ENCODE data around the gene GBF1. TPM values are rescaled to one million over a fixed set of nuclear protein-coding genes. Genes with fewer than 3 reads are reported as not detected.
"Not testable (repeated sequence)": the region's sequence is repeated elsewhere in the genome, so short reads cannot be mapped to it uniquely, and the experiment has no call there.

The GBF1 gene
- total and polyA plus RNA-seq, 2 donors from 2014 or later, result 14.4 to 53.3 TPM

DNA sequence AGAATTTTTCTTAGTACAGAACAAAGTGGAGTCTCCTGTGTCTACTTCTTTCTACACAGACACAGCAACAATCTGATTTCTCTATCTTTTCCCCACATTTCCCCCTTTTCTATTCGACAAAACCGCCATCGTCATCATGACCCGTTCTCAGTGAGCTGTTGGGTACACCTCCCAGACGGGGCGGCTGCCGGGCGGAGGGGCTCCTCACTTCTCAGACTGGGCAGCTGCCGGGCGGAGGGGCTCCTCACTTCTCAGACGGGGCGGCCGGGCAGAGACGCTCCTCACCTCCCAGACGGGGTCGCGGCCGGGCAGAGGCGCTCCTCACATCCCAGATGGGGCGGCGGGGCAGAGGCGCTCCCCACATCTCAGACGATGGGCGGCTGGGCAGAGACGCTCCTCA, 56.0 kb downstream of the GBF1 start:
- H3K9me3 ChIP-seq (ENCODE audit: control insufficient read depth in 2 of 3, insufficient read depth in 1 of 3, low read length in 3 of 3); H3K9ac ChIP-seq (ENCODE audit: low read length in 3 of 3); DNase-seq; H3K27me3 ChIP-seq (ENCODE audit: control insufficient read depth, insufficient read depth, low read length); H3K4me3 ChIP-seq (ENCODE audit: low read length in 3 of 3); H3K36me3 ChIP-seq (ENCODE audit: control insufficient read depth in 2 of 3, insufficient read depth in 3 of 3, low read length in 3 of 3); H3K27ac ChIP-seq (ENCODE audit: low read depth in 2 of 2, low read length in 2 of 2); H3K4me1 ChIP-seq (ENCODE audit: control insufficient read depth in 2 of 3, insufficient read depth in 2 of 3, low read depth in 1 of 3, low read length in 3 of 3); FAIRE-seq; intact Hi-C loops (cut with DNase I): not testable (repeated sequence)

DNA sequence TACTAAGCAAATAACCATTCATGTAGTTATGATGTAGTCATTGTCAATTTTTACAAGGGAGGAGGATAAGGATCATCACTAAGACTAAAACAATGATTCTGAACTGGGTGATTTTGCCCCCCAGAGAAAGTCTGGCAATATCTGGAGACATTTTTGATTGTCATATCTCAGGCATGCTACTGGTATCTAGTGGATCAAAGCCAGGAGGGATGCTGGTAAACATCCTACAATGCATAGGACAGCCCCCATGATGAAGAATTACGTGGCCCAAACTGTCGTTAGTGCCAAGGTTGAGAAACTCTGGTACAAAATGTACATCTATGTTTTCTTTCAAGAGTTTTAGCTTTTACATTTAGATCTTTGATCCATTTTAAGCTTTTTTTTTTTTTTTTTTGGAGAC, 57.3 kb downstream of the GBF1 start:
- Histone ChIP-seq H3K9ac (ENCODE audit: low read length in 3 of 3) (no peak overlapping the region), H3K4me3 (ENCODE audit: low read length in 3 of 3) (no peak overlapping the region), H3K27ac (ENCODE audit: low read depth in 2 of 2, low read length in 2 of 2) (no peak overlapping the region), H3K9me3 (ENCODE audit: control insufficient read depth in 2 of 3, insufficient read depth in 1 of 3, low read length in 3 of 3) (no peaks in the 10 kb centered on the region), H3K27me3 (ENCODE audit: control insufficient read depth, insufficient read depth, low read length) (no peaks in the 10 kb centered on the region), H3K36me3 (ENCODE audit: control insufficient read depth in 2 of 3, insufficient read depth in 3 of 3, low read length in 3 of 3) (no peaks in the 10 kb centered on the region), H3K4me1 (ENCODE audit: control insufficient read depth in 2 of 3, insufficient read depth in 2 of 3, low read depth in 1 of 3, low read length in 3 of 3) (peaks cover 0 to 10% (median 3%) of the 10 kb centered on the region in 3 donors)
- FAIRE-seq (no peak), DNase-seq (no peak)
- TF ChIP-seq, protein P1, sequence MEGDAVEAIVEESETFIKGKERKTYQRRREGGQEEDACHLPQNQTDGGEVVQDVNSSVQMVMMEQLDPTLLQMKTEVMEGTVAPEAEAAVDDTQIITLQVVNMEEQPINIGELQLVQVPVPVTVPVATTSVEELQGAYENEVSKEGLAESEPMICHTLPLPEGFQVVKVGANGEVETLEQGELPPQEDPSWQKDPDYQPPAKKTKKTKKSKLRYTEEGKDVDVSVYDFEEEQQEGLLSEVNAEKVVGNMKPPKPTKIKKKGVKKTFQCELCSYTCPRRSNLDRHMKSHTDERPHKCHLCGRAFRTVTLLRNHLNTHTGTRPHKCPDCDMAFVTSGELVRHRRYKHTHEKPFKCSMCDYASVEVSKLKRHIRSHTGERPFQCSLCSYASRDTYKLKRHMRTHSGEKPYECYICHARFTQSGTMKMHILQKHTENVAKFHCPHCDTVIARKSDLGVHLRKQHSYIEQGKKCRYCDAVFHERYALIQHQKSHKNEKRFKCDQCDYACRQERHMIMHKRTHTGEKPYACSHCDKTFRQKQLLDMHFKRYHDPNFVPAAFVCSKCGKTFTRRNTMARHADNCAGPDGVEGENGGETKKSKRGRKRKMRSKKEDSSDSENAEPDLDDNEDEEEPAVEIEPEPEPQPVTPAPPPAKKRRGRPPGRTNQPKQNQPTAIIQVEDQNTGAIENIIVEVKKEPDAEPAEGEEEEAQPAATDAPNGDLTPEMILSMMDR (IDR thresholded peaks at IDR 0.05; ENCODE audit: borderline replicate concordance, extremely low read depth, insufficient read depth), result no peak
- intact Hi-C loops (cut with DNase I), result no loop called here

DNA sequence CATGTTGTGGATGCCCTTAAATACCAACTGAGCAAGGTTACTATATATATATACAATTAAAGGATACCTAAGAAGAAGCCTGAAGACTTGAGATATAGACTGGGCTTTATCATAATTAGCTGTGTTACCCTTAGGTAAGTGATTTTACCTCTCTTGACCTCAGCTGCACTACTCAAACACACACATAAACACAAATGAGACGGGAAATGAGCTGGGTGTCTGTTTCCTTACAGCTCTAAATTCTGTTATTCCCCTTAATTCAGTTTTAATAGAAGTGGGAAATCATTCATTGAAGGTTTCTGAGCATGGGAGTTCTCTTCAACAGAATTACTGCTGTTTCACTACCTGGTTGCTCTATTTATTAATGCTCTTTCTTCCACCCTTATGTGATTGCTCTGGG, 60.7 kb downstream of the GBF1 start:
- TF ChIP-seq, protein P1 (IDR thresholded peaks at IDR 0.05; ENCODE audit: borderline replicate concordance, extremely low read depth, insufficient read depth), result no peak
- Histone ChIP-seq H3K9me3 (ENCODE audit: control insufficient read depth in 2 of 3, insufficient read depth in 1 of 3, low read length in 3 of 3) (no peaks in the 10 kb centered on the region), H3K36me3 (ENCODE audit: control insufficient read depth in 2 of 3, insufficient read depth in 3 of 3, low read length in 3 of 3) (no peaks in the 10 kb centered on the region), H3K4me3 (ENCODE audit: low read length in 3 of 3) (no peak overlapping the region), H3K4me1 (ENCODE audit: control insufficient read depth in 2 of 3, insufficient read depth in 2 of 3, low read depth in 1 of 3, low read length in 3 of 3) (peaks cover 4 to 20% (median 12%) of the 10 kb centered on the region in 3 donors), H3K27ac (ENCODE audit: low read depth in 2 of 2, low read length in 2 of 2) (no peak overlapping the region), H3K27me3 (ENCODE audit: control insufficient read depth, insufficient read depth, low read length) (no peaks in the 10 kb centered on the region), H3K9ac (ENCODE audit: low read length in 3 of 3) (no peak overlapping the region)
- FAIRE-seq (no peak), DNase-seq (no peak)
- intact Hi-C loops (cut with DNase I), result no loop called here

DNA sequence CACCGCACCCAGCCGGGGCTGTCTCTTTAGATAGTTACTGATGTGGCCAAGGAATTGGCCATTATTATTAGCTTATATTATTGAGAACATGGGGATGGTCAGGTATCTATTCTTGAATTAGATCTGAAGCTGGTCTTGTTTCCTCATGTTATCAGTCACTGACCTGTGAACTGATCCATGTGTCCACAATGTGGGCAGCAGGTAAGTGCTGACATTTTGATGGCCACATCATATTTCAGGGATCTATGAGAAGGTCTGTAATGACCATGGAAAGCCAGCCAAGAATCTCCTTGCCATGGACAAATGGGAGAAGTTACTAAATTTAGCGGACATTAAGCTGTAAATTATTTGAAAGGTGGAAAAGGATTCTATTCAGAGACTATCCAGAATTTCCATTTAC, 61.4 kb downstream of the GBF1 start:
- no peak overlapping the region for H3K4me3 ChIP-seq (ENCODE audit: low read length in 3 of 3)
- H3K9me3 ChIP-seq (ENCODE audit: control insufficient read depth in 2 of 3, insufficient read depth in 1 of 3, low read length in 3 of 3), result no peaks in the 10 kb centered on the region
- TF ChIP-seq, protein P1 (IDR thresholded peaks at IDR 0.05; ENCODE audit: borderline replicate concordance, extremely low read depth, insufficient read depth), result no peak
- FAIRE-seq (no peak), DNase-seq (no peak)
- no peaks in the 10 kb centered on the region for H3K36me3 ChIP-seq (ENCODE audit: control insufficient read depth in 2 of 3, insufficient read depth in 3 of 3, low read length in 3 of 3)
- H3K9ac ChIP-seq (ENCODE audit: low read length in 3 of 3), result no peak overlapping the region
- no peaks in the 10 kb centered on the region for H3K27me3 ChIP-seq (ENCODE audit: control insufficient read depth, insufficient read depth, low read length)
- intact Hi-C loops (cut with DNase I), result no loop called here
- peaks cover 8 to 24% (median 17%) of the 10 kb centered on the region in 3 donors for H3K4me1 ChIP-seq (ENCODE audit: control insufficient read depth in 2 of 3, insufficient read depth in 2 of 3, low read depth in 1 of 3, low read length in 3 of 3)
- no peak overlapping the region for H3K27ac ChIP-seq (ENCODE audit: low read depth in 2 of 2, low read length in 2 of 2)

DNA sequence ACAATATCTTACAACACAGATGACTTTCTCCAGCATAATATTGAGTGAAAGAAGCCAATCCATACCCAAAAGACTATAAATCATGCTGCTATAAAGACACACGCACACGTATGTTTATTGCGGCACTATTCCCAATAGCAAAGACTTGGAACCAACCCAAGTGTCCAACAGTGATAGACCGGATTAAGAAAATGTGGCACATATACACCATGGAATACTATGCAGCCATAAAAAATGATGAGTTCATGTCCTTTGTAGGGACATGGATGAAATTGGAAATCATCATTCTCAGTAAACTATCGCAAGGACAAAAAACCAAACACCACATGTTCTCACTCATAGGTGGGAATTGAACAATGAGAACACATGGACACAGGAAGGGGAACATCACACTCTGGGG, 63.0 kb downstream of the GBF1 start:
- intact Hi-C loops (cut with DNase I); FAIRE-seq; H3K4me3 ChIP-seq (ENCODE audit: low read length in 3 of 3); H3K27me3 ChIP-seq (ENCODE audit: control insufficient read depth, insufficient read depth, low read length); H3K27ac ChIP-seq (ENCODE audit: low read depth in 2 of 2, low read length in 2 of 2); DNase-seq; H3K9ac ChIP-seq (ENCODE audit: low read length in 3 of 3); H3K9me3 ChIP-seq (ENCODE audit: control insufficient read depth in 2 of 3, insufficient read depth in 1 of 3, low read length in 3 of 3); H3K36me3 ChIP-seq (ENCODE audit: control insufficient read depth in 2 of 3, insufficient read depth in 3 of 3, low read length in 3 of 3): not testable (repeated sequence)
- H3K4me1 ChIP-seq (ENCODE audit: control insufficient read depth in 2 of 3, insufficient read depth in 2 of 3, low read depth in 1 of 3, low read length in 3 of 3), result peaks cover 11 to 36% (median 25%) of the 10 kb centered on the region in 3 donors

All from kidney (tissue), 14 donors.